GM23248 (cell line): ENCODE measurements around the gene PPFIBP1. TPM values are rescaled to one million over a fixed set of nuclear protein-coding genes. Genes with fewer than 3 reads are reported as not detected.

ENCODE experiments used
- DNase-seq: peaks from one replicate; pipeline ENCODE4 v3.0.0-alpha.2; 2015
- H2AFZ ChIP-seq: fragments of 200-600 bp; sonication (generic); 2 replicates; pipeline ENCODE4 v1.6.1; 2016; ENCODE audit warnings: antibody characterized with exemption
- H3F3A ChIP-seq: fragments of 200-600 bp; sonication (generic); 2 replicates; pipeline ENCODE4 v1.6.1; 2016; ENCODE audit warnings: mild to moderate bottlenecking, antibody characterized with exemption, mixed run types; ENCODE audit not compliant: insufficient read depth
- H3K27ac ChIP-seq: fragments of 200-600 bp; sonication (generic); 2 replicates; pipeline ENCODE4 v1.5.1; 2016; ENCODE audit warnings: mild to moderate bottlenecking
- H3K27me3 ChIP-seq: fragments of 200-600 bp; sonication (generic); replicated peaks from 2 replicates; pipeline ENCODE4 v1.6.1; 2016; ENCODE audit warnings: mild to moderate bottlenecking; ENCODE audit not compliant: insufficient read depth
- H3K36me3 ChIP-seq: fragments of 200-600 bp; sonication (generic); 2 replicates; pipeline ENCODE4 v1.6.1; 2016; ENCODE audit warnings: low read depth, mild to moderate bottlenecking
- H3K4me1 ChIP-seq: fragments of 200-600 bp; sonication (generic); 2 replicates; pipeline ENCODE4 v1.6.1; 2016; ENCODE audit warnings: mild to moderate bottlenecking; ENCODE audit not compliant: insufficient read depth
- H3K4me2 ChIP-seq: fragments of 200-600 bp; sonication (generic); one replicate; pipeline ENCODE4 v1.6.1; 2016; ENCODE audit warnings: mild to moderate bottlenecking; ENCODE audit not compliant: unreplicated experiment
- H3K4me3 ChIP-seq: fragments of 200-600 bp; sonication (generic); 2 replicates; pipeline ENCODE4 v1.5.1; 2016; ENCODE audit warnings: mild to moderate bottlenecking
- H3K79me2 ChIP-seq: fragments of 200-600 bp; sonication (generic); 2 replicates; pipeline ENCODE4 v1.6.1; 2016; ENCODE audit warnings: mild to moderate bottlenecking; ENCODE audit not compliant: insufficient read depth
- H3K9ac ChIP-seq: fragments of 200-600 bp; sonication (generic); 2 replicates; pipeline ENCODE4 v1.6.1; 2016; ENCODE audit warnings: mild to moderate bottlenecking
- H3K9me2 ChIP-seq: fragments of 200-600 bp; sonication (generic); 2 replicates; pipeline ENCODE4 v1.6.1; 2016; ENCODE audit warnings: mixed run types, mild to moderate bottlenecking, moderate library complexity; ENCODE audit not compliant: insufficient read depth
- H3K9me3 ChIP-seq: fragments of 200-600 bp; sonication (generic); one replicate; pipeline ENCODE4 v1.6.1; 2017; ENCODE audit warnings: low read depth
- H4K20me1 ChIP-seq: fragments of 200-600 bp; sonication (generic); 2 replicates; pipeline ENCODE4 v1.6.0; 2016; ENCODE audit not compliant: insufficient read depth
- EZH2 ChIP-seq: fragments of 200-600 bp; sonication (generic); IDR thresholded peaks from 2 replicates; pipeline ENCODE4 v1.6.1; 2018; ENCODE audit warnings: antibody characterized with exemption, mild to moderate bottlenecking; ENCODE audit not compliant: insufficient read depth, poor library complexity, severe bottlenecking
- EZH2phosphoT487 ChIP-seq: fragments of 200-600 bp; sonication (generic); IDR thresholded peaks from 2 replicates; pipeline ENCODE4 v1.6.1; 2018; ENCODE audit warnings: antibody characterized with exemption, moderate library complexity, mild to moderate bottlenecking, low read depth; ENCODE audit not compliant: insufficient read depth
- WGBS, 2 experiments: methylation state at CpG; one replicate each; pipeline ENCODE4 v1.1.6; 2015 to 2017; ENCODE audit warnings: low lambda C conversion rate in 2 of 2, low coverage in 1 of 2; ENCODE audit errors: missing lambda C conversion rate in 2 of 2; 5-methylcytosine and 5-hydroxymethylcytosine counted together
- in situ Hi-C: fragments of 300-500 bp; cut with MboI; formaldehyde crosslinking; loops from 2 replicates; pipeline ENCODE4 v1.15.0; 2020
- polyA plus RNA-seq: library from polyadenylated mRNA; unstranded; fragments of >200 nt; fragmentation: Nextera tagmentation; extraction: Ambion mirVana; gene quantifications from 2 replicates; pipeline ENCODE4 v1.2.1, GENCODE V29; 2016
- total RNA-seq: library from RNA; depleted of rRNA; stranded (reverse); fragments of >200 nt; shearing (Covaris generic); gene quantifications from 2 replicates; pipeline ENCODE4 v1.2.3, GENCODE V29; 2014

The PPFIBP1 gene
- total and polyA plus RNA-seq, 2 experiments from 2014 or later = 86.0 to 101 TPM

GRCh38 chr12:27686147-27686546 is 162.1 kb downstream of the PPFIBP1 start:
- H3K79me2 ChIP-seq = no peaks in the 10 kb centered on the region
- no peak for TF ChIP-seq EZH2phosphoT487
- TF ChIP-seq EZH2 = no peak
- H3K27ac ChIP-seq = no peak overlapping the region
- no peak for DNase-seq
- no peaks in the 10 kb centered on the region for H3K27me3 ChIP-seq
- H2AFZ ChIP-seq = no peak overlapping the region
- 0 out of 2 replicates have a peak, but pooled peaks cover 3% of the 10 kb centered on the region for H3K4me1 ChIP-seq
- H3K9me2 ChIP-seq = no peaks in the 10 kb centered on the region
- no peak overlapping the region for H3K9ac ChIP-seq
- H3K9me3 ChIP-seq = no peaks in the 10 kb centered on the region
- H3K36me3 ChIP-seq = peaks cover 87% of the 10 kb centered on the region
- no peak overlapping the region for H3K4me2 ChIP-seq
- no peaks in the 10 kb centered on the region for H4K20me1 ChIP-seq
- H3F3A ChIP-seq = peaks cover 18% of the 10 kb centered on the region
- in situ Hi-C loops = no loop called here
- no peak overlapping the region for H3K4me3 ChIP-seq

- Histone ChIP-seq H3K27me3 (no peaks in the 10 kb centered on the region), H3K27ac (no peak overlapping the region), H3K9me3 (no peaks in the 10 kb centered on the region), H3K4me2 (no peak overlapping the region), H3K4me3 (no peak overlapping the region), H2AFZ (no peak overlapping the region), H3K36me3 (peaks cover 94% of the 10 kb centered on the region), H3K9ac (no peak overlapping the region), H3F3A (no peaks in the 10 kb centered on the region), H3K79me2 (no peaks in the 10 kb centered on the region), H4K20me1 (no peaks in the 10 kb centered on the region), H3K4me1 (no peaks in the 10 kb centered on the region), H3K9me2 (no peaks in the 10 kb centered on the region)
- TF ChIP-seq EZH2 (no peak), EZH2phosphoT487 (no peak)
- WGBS, 2 experiments = 97 to 100% methylated on average over 3 of the region's 3 CpGs
- in situ Hi-C loops = no loop called here
- DNase-seq = no peak
These were observed 164.7 kb downstream of the PPFIBP1 start for GRCh38 chr12:27688671-27689070.

- Histone ChIP-seq H4K20me1 (no peaks in the 10 kb centered on the region), H3K9me3 (no peaks in the 10 kb centered on the region), H3K4me2 (no peak overlapping the region), H3K4me1 (no peaks in the 10 kb centered on the region), H2AFZ (no peak overlapping the region), H3K9ac (no peak overlapping the region), H3K79me2 (no peaks in the 10 kb centered on the region), H3F3A (no peaks in the 10 kb centered on the region), H3K9me2 (no peaks in the 10 kb centered on the region), H3K36me3 (peaks cover 92% of the 10 kb centered on the region), H3K27me3 (no peaks in the 10 kb centered on the region), H3K4me3 (no peak overlapping the region), H3K27ac (no peak overlapping the region)
- TF ChIP-seq EZH2 (no peak), EZH2phosphoT487 (no peak)
- no peak for DNase-seq
- in situ Hi-C loops = no loop called here
- WGBS, 2 experiments = 95% methylated on average over 13 of the region's 13 CpGs
These were observed 165.7 kb downstream of the PPFIBP1 start for GRCh38 chr12:27689558-27690180.

DNA sequence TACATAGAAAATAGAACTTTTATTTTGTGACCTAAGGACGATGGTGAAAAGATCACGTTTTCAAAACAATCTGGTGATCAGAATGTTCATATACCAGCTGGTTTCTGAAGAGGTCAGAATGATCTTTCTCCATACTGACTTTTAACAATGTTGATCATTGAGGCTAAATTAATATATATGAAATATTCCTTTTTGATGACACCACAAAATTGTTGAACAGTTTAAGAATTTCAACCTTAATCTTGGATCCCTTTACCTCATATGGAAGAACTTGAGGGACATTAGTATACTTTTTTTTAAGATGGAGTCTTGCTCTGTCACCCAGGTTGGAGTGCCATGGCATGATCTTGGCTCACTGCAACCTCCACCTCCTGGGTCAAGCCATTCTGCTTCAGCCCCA is 169.4 kb downstream of the PPFIBP1 start:
- Histone ChIP-seq H3K4me2 (no peak overlapping the region), H3K79me2 (no peaks in the 10 kb centered on the region), H3K9me2 (no peaks in the 10 kb centered on the region), H3K4me3 (no peak overlapping the region), H3K27ac (no peak overlapping the region), H3K27me3 (no peaks in the 10 kb centered on the region), H4K20me1 (no peaks in the 10 kb centered on the region), H2AFZ (no peak overlapping the region), H3K9ac (no peak overlapping the region), H3K36me3 (peaks cover 88% of the 10 kb centered on the region), H3F3A (peaks cover 10% of the 10 kb centered on the region), H3K9me3 (no peaks in the 10 kb centered on the region), H3K4me1 (no peaks in the 10 kb centered on the region)
- WGBS, 2 experiments = 95 to 100% methylated on average over 2 of the region's 2 CpGs
- in situ Hi-C loops = no loop called here
- DNase-seq = no peak
- no peak for TF ChIP-seq EZH2phosphoT487
- TF ChIP-seq EZH2 = no peak
